HG02981 (cell line): ENCODE measurements around the gene DENND1A.

Experiments
- ATAC-seq: cut with Tn5 transposase; IDR thresholded peaks from one replicate; pipeline ENCODE4 v1.9.1; 2021; ENCODE audit warnings: mild to moderate bottlenecking, moderate library complexity; ENCODE audit not compliant: unreplicated experiment

Gene DENND1A

GRCh38 chr9:123868002-123868401 is 61.9 kb downstream of the DENND1A start:
- no peak for ATAC-seq

- ATAC-seq: no peak
These were observed 62.9 kb downstream of the DENND1A start for GRCh38 chr9:123867034-123867433.

- ATAC-seq: no peak
These were observed 63.4 kb downstream of the DENND1A start for GRCh38 chr9:123866497-123866896.

GRCh38 chr9:123865226-123866000 is 64.5 kb downstream of the DENND1A start:
- ATAC-seq: no peak

GRCh38 chr9:123864251-123864650 is 65.7 kb downstream of the DENND1A start:
- ATAC-seq: no peak

- ATAC-seq: no peak
These were observed 66.6 kb downstream of the DENND1A start for GRCh38 chr9:123863164-123863855.

GRCh38 chr9:123861756-123862120 is 68.2 kb downstream of the DENND1A start:
- no peak for ATAC-seq

GRCh38 chr9:123861086-123861755 is 68.7 kb downstream of the DENND1A start:
- ATAC-seq: no peak

- no peak for ATAC-seq
These were observed 69.3 kb downstream of the DENND1A start for GRCh38 chr9:123860603-123861002.

- no peak for ATAC-seq
These were observed 77.5 kb downstream of the DENND1A start for GRCh38 chr9:123852403-123852802.

- ATAC-seq: no peak
These were observed 78.1 kb downstream of the DENND1A start for GRCh38 chr9:123851851-123852250.

- no peak for ATAC-seq
These were observed 81.4 kb downstream of the DENND1A start for GRCh38 chr9:123848447-123849085.

- no peak for ATAC-seq
These were observed 83.0 kb downstream of the DENND1A start for GRCh38 chr9:123846966-123847365.

- ATAC-seq: no peak
These were observed 86.2 kb downstream of the DENND1A start for GRCh38 chr9:123843703-123844102.

- no peak for ATAC-seq
These were observed 94.1 kb downstream of the DENND1A start for GRCh38 chr9:123835821-123836220.

- ATAC-seq: peak; percentile 50
These were observed 94.9 kb downstream of the DENND1A start for GRCh38 chr9:123834889-123835562.

GRCh38 chr9:123834218-123834888 is 95.6 kb downstream of the DENND1A start:
- ATAC-seq: no peak

GRCh38 chr9:123832858-123833650 is 96.9 kb downstream of the DENND1A start:
- no peak for ATAC-seq

- ATAC-seq: no peak
These were observed 97.8 kb downstream of the DENND1A start for GRCh38 chr9:123832176-123832575.
